GM12878 (cell line): ENCODE measurements around the gene CYP1A2.

ENCODE experiments used
- EGR1 ChIP-seq, 2 experiments: IDR thresholded peaks; 1 replicate in 1 of 2; 2 replicates in 1 of 2; pipeline ENCODE4 v1.6.1; 2011 to 2012; ENCODE audit warnings: low read depth in 2 of 2, low read length in 2 of 2, borderline replicate concordance in 1 of 2, mild to moderate bottlenecking in 1 of 2, moderate library complexity in 1 of 2
- SIN3A ChIP-seq: IDR thresholded peaks from 2 replicates; pipeline ENCODE4 v1.6.1; 2012; ENCODE audit warnings: low read depth, low read length, improper control_type of control experiment
- USF1 ChIP-seq: IDR thresholded peaks from 2 replicates; pipeline ENCODE4 v1.6.1; 2011; ENCODE audit warnings: borderline replicate concordance, low read depth, mild to moderate bottlenecking, moderate library complexity, mixed read lengths, low read length; ENCODE audit not compliant: insufficient read depth; ENCODE audit errors: extremely low read length

- TF ChIP-seq EGR1 (IDR thresholded peaks at IDR 0.05; ENCODE audit: borderline replicate concordance in 1 of 2, low read depth in 2 of 2, low read length in 2 of 2) = no peak
- TF ChIP-seq SIN3A = no peak
- no peak for TF ChIP-seq USF1
These were observed 6.1 kb downstream of the CYP1A2 start for GRCh38 chr15:74754593-74755215.
